GM19397 (cell line): ENCODE results near the gene YWHAE.
"Not testable (repeated sequence)": the region's sequence is repeated elsewhere in the genome, so short reads cannot be mapped to it uniquely, and the experiment has no call there.

Experiments
- ATAC-seq: cut with Tn5 transposase; IDR thresholded peaks from one replicate; pipeline ENCODE4 v1.9.1; 2021; ENCODE audit warnings: mild to moderate bottlenecking, moderate library complexity; ENCODE audit not compliant: unreplicated experiment

Gene YWHAE

GRCh38 chr17:1331708-1332107 lies 68.3 kb downstream of the YWHAE start:
- ATAC-seq, result no peak

GRCh38 chr17:1329745-1330343 lies 70.2 kb downstream of the YWHAE start:
- ATAC-seq, result no peak

GRCh38 chr17:1328437-1328836 lies 71.6 kb downstream of the YWHAE start:
- no peak for ATAC-seq

GRCh38 chr17:1325766-1326165 lies 74.3 kb downstream of the YWHAE start:
- ATAC-seq, result no peak

GRCh38 chr17:1324201-1324771 lies 75.7 kb downstream of the YWHAE start:
- ATAC-seq, result no peak

GRCh38 chr17:1323336-1323735 lies 76.7 kb downstream of the YWHAE start:
- no peak for ATAC-seq

GRCh38 chr17:1322480-1322879 lies 77.5 kb downstream of the YWHAE start:
- ATAC-seq, result no peak

- no peak for ATAC-seq
Observed at GRCh38 chr17:1322014-1322428, 78.0 kb downstream of the YWHAE start.

- ATAC-seq, result no peak
Observed at GRCh38 chr17:1315891-1316403, 84.1 kb downstream of the YWHAE start.

GRCh38 chr17:1315409-1315808 lies 84.6 kb downstream of the YWHAE start:
- ATAC-seq, result no peak

GRCh38 chr17:1313270-1314005 lies 86.6 kb downstream of the YWHAE start:
- no peak for ATAC-seq

GRCh38 chr17:1312261-1312870 lies 87.7 kb downstream of the YWHAE start:
- ATAC-seq, result no peak

GRCh38 chr17:1307829-1308228 lies 92.2 kb downstream of the YWHAE start:
- ATAC-seq, result not testable (repeated sequence)

- ATAC-seq, result no peak
Observed at GRCh38 chr17:1304962-1305563, 95.0 kb downstream of the YWHAE start.

GRCh38 chr17:1304522-1304921 lies 95.5 kb downstream of the YWHAE start:
- no peak for ATAC-seq

- ATAC-seq, result no peak
Observed at GRCh38 chr17:1302761-1303160, 97.3 kb downstream of the YWHAE start.

GRCh38 chr17:1301546-1301945 lies 98.5 kb downstream of the YWHAE start:
- no peak for ATAC-seq

GRCh38 chr17:1300371-1300905 lies 99.6 kb downstream of the YWHAE start:
- ATAC-seq, result no peak

- ATAC-seq, result no peak
Observed at GRCh38 chr17:1299552-1300370, 100.3 kb downstream of the YWHAE start.

- no peak for ATAC-seq
Observed at GRCh38 chr17:1298606-1299005, 101.4 kb downstream of the YWHAE start.
